Measurements from ENCODE around the gene C2CD4C. TPM values are rescaled to one million over a fixed set of nuclear protein-coding genes. Genes with fewer than 3 reads are reported as not detected.

The C2CD4C gene
- polyA plus RNA-seq, 1 donor from 2014 or later, result 21.4 TPM

DNA sequence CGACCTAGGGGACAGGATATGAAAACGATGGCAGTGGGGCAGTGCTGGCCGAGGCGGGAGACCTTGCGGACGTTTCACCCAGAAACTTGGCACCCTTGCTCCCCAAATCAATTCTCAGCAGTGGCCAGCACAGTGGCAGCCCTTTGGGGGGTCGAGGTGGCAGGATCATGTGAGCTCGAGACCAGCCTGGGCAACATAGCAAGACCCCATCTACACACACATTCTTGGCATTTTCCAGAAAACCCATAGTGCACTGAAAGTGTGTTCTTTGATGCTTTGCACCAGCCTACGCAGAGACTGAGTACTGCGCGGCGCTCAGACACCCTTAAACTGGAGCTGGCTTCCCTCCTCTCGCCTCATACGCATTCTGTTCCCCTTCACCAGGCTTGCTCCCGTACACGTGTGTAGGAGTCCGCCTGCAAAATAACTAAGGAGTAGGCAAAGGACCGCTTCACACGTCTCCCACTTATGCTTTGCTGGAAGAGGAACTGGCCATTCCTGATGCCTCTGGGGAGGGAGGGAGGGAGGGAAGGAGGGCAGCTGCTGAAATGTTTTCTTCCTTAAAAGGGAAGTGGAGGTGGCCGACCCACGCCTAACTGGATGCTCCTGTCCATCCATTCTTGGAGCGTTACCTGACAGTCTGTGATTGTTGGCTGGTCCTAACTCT, 40.9 kb downstream of the C2CD4C start:
- H3F3A ChIP-seq (ENCODE audit: insufficient read depth, low read length, poor library complexity, severe bottlenecking), result no peaks in the 10 kb centered on the region
- H3K9me2 ChIP-seq (ENCODE audit: insufficient read depth, low read length), result no peaks in the 10 kb centered on the region
- H3K27ac ChIP-seq (ENCODE audit: low read length), result no peak overlapping the region
- H3K79me2 ChIP-seq (replicated peaks; ENCODE audit: insufficient read depth, low read length), result no peaks in the 10 kb centered on the region
- TF ChIP-seq EP300 (conservative IDR thresholded peaks at IDR 0.05; ENCODE audit: poor library complexity, severe bottlenecking), result no peak
- no peak for TF ChIP-seq POLR2AphosphoS5 (IDR thresholded peaks at IDR 0.05)
- TF ChIP-seq REST (IDR thresholded peaks at IDR 0.05; ENCODE audit: borderline replicate concordance), result no peak
- TF ChIP-seq CTCF (IDR thresholded peaks at IDR 0.05; ENCODE audit: poor library complexity, severe bottlenecking), result no peak
- TF ChIP-seq TAF1 (IDR thresholded peaks at IDR 0.05; ENCODE audit: low read depth), result no peak
- TF ChIP-seq MXI1 (conservative IDR thresholded peaks at IDR 0.05; ENCODE audit: poor library complexity, severe bottlenecking), result no peak
- TF ChIP-seq SMC3 (conservative IDR thresholded peaks at IDR 0.05; ENCODE audit: poor library complexity), result no peak
- no peak for TF ChIP-seq EZH2 (IDR thresholded peaks at IDR 0.05; ENCODE audit: borderline replicate concordance, insufficient read depth, low read length, poor library complexity, severe bottlenecking)
- TF ChIP-seq RAD21 (conservative IDR thresholded peaks at IDR 0.05), result no peak
- no peak overlapping the region for H3K9ac ChIP-seq (ENCODE audit: low read length)
- no peaks in the 10 kb centered on the region for H3K27me3 ChIP-seq (ENCODE audit: insufficient read depth, low read depth, low read length)
- no peaks in the 10 kb centered on the region for H4K20me1 ChIP-seq (ENCODE audit: insufficient read depth)
- H3K4me3 ChIP-seq (ENCODE audit: low read length), result no peak overlapping the region
- no peak overlapping the region for H3K4me2 ChIP-seq (ENCODE audit: low read length)
- no peaks in the 10 kb centered on the region for H3K9me3 ChIP-seq (ENCODE audit: low read length)
- no peak overlapping the region for H2AFZ ChIP-seq (ENCODE audit: low read depth, low read length)
- no peaks in the 10 kb centered on the region for H3K36me3 ChIP-seq (ENCODE audit: insufficient read depth, low read length)

DNA sequence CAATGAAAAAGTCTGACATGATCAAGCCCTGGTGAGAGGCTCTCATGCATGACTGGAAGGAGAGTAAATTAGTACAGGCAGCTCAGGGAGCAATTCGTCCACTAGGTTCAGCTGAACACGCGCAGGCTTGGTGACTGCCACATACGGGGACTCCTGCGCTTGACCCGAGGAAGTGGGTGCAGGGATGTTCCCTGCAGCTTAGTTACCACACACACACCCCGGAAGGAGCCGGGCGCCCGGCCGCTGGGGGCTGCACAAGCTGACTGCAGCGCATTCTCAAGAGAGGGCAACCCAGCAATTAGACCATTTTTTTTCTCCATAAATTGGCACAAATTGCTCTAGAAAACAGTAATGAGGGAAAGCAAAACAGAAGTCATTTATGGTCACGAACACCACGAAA, 41.4 kb downstream of the C2CD4C start:
- Histone ChIP-seq H3K9ac (ENCODE audit: low read length) (no peak overlapping the region), H3K4me2 (ENCODE audit: low read length) (no peak overlapping the region), H3K27ac (ENCODE audit: low read length) (no peak overlapping the region), H3K9me2 (ENCODE audit: insufficient read depth, low read length) (no peaks in the 10 kb centered on the region), H3K27me3 (ENCODE audit: insufficient read depth, low read depth, low read length) (no peaks in the 10 kb centered on the region), H3K4me3 (ENCODE audit: low read length) (no peak overlapping the region), H2AFZ (ENCODE audit: low read depth, low read length) (no peak overlapping the region), H3K36me3 (ENCODE audit: insufficient read depth, low read length) (no peaks in the 10 kb centered on the region), H3K79me2 (replicated peaks; ENCODE audit: insufficient read depth, low read length) (no peaks in the 10 kb centered on the region), H3F3A (ENCODE audit: insufficient read depth, low read length, poor library complexity, severe bottlenecking) (no peaks in the 10 kb centered on the region), H4K20me1 (ENCODE audit: insufficient read depth) (no peaks in the 10 kb centered on the region), H3K9me3 (ENCODE audit: low read length) (no peaks in the 10 kb centered on the region)
- no peak for TF ChIP-seq SMC3 (conservative IDR thresholded peaks at IDR 0.05; ENCODE audit: poor library complexity)
- TF ChIP-seq RAD21 (conservative IDR thresholded peaks at IDR 0.05), result no peak
- TF ChIP-seq TAF1 (IDR thresholded peaks at IDR 0.05; ENCODE audit: low read depth), result no peak
- TF ChIP-seq REST (IDR thresholded peaks at IDR 0.05; ENCODE audit: borderline replicate concordance), result no peak
- no peak for TF ChIP-seq MXI1 (conservative IDR thresholded peaks at IDR 0.05; ENCODE audit: poor library complexity, severe bottlenecking)
- no peak for TF ChIP-seq POLR2AphosphoS5 (IDR thresholded peaks at IDR 0.05)
- TF ChIP-seq EZH2 (IDR thresholded peaks at IDR 0.05; ENCODE audit: borderline replicate concordance, insufficient read depth, low read length, poor library complexity, severe bottlenecking), result no peak
- TF ChIP-seq CTCF (IDR thresholded peaks at IDR 0.05; ENCODE audit: poor library complexity, severe bottlenecking), result no peak
- TF ChIP-seq EP300 (conservative IDR thresholded peaks at IDR 0.05; ENCODE audit: poor library complexity, severe bottlenecking), result no peak

Data from neural cell (in vitro differentiated cells).